GM18498 (cell line): ENCODE results near the gene SHLD1.

ENCODE experiments used
- ATAC-seq: cut with Tn5 transposase; IDR thresholded peaks from one replicate; pipeline ENCODE4 v1.9.1; 2021; ENCODE audit warnings: mild to moderate bottlenecking, moderate library complexity; ENCODE audit not compliant: unreplicated experiment

Gene SHLD1

GRCh38 chr20:5885866-5886265 is 135.7 kb downstream of the SHLD1 start:
- ATAC-seq, result no peak

GRCh38 chr20:5886788-5887187 is 136.6 kb downstream of the SHLD1 start:
- ATAC-seq, result no peak

- ATAC-seq, result no peak
Observed at GRCh38 chr20:5887386-5887785, 137.2 kb downstream of the SHLD1 start.

- ATAC-seq, result no peak
Observed at GRCh38 chr20:5888041-5888440, 137.8 kb downstream of the SHLD1 start.

- ATAC-seq, result no peak
Observed at GRCh38 chr20:5890773-5891441, 140.7 kb downstream of the SHLD1 start.

- no peak for ATAC-seq
Observed at GRCh38 chr20:5893052-5893451, 142.9 kb downstream of the SHLD1 start.

GRCh38 chr20:5893621-5894020 is 143.4 kb downstream of the SHLD1 start:
- no peak for ATAC-seq

- no peak for ATAC-seq
Observed at GRCh38 chr20:5895626-5896025, 145.4 kb downstream of the SHLD1 start.

GRCh38 chr20:5899444-5899843 is 149.2 kb downstream of the SHLD1 start:
- ATAC-seq, result no peak

GRCh38 chr20:5900908-5901307 is 150.7 kb downstream of the SHLD1 start:
- ATAC-seq, result no peak

- ATAC-seq, result no peak
Observed at GRCh38 chr20:5908981-5909380, 158.8 kb downstream of the SHLD1 start.

- ATAC-seq, result no peak
Observed at GRCh38 chr20:5910186-5910585, 160.0 kb downstream of the SHLD1 start.

- ATAC-seq, result no peak
Observed at GRCh38 chr20:5913166-5913565, 163.0 kb downstream of the SHLD1 start.
